Transverse colon (tissue), 4 donors: ENCODE data around the gene TP53TG5.

Source experiments
- CTCF ChIP-seq, 5 experiments: fragments of 200-600 bp in 3 of 5; fragments of 450-650 bp in 2 of 5; sonication (generic) in 3 of 5; IDR thresholded peaks; 1 replicate in 2 of 5; 2 replicates in 3 of 5; pipeline ENCODE4 v1.5.1; 2016 to 2017; ENCODE audit warnings: antibody characterized with exemption in 5 of 5, inconsistent platforms in 3 of 5, mild to moderate bottlenecking in 2 of 5, moderate library complexity in 1 of 5
- POLR2AphosphoS5 ChIP-seq, 3 donors: sonication (generic); formaldehyde crosslinking; IDR thresholded peaks; one replicate each; pipeline ENCODE4 v1.6.1; 2016; ENCODE audit warnings: antibody characterized with exemption in 3 of 3

GRCh38 chr20:45339084-45339483 is 39.0 kb downstream of the TP53TG5 start:
- TF ChIP-seq CTCF (IDR thresholded peaks at IDR 0.05) = no peak
- TF ChIP-seq POLR2AphosphoS5 (IDR thresholded peaks at IDR 0.05) = no peak
